Left ventricle myocardium inferior (tissue), 1 donor: ENCODE results near the gene SLX9. TPM values are rescaled to one million over a fixed set of nuclear protein-coding genes. Genes with fewer than 3 reads are reported as not detected.
"Not testable (repeated sequence)": the region's sequence is repeated elsewhere in the genome, so short reads cannot be mapped to it uniquely, and the experiment has no call there.

Experiments
- DNase-seq: peaks from one replicate; pipeline ENCODE4 v3.0.0-alpha.2; 2020
- H3K27ac ChIP-seq: fragments of 200-600 bp; replicated peaks from 2 replicates; pipeline ENCODE4 v1.8.0; 2021
- H3K27me3 ChIP-seq: fragments of 200-600 bp; 2 replicates; pipeline ENCODE4 v1.8.0; 2021; ENCODE audit warnings: low read depth
- H3K36me3 ChIP-seq: fragments of 200-600 bp; 2 replicates; pipeline ENCODE4 v1.8.0; 2021
- H3K4me1 ChIP-seq: fragments of 200-600 bp; 2 replicates; pipeline ENCODE4 v1.8.0; 2021
- H3K4me3 ChIP-seq: fragments of 200-600 bp; 2 replicates; pipeline ENCODE4 v1.8.0; 2021; ENCODE audit warnings: mild to moderate bottlenecking, moderate library complexity
- H3K9me3 ChIP-seq: fragments of 200-600 bp; replicated peaks from 2 replicates; pipeline ENCODE4 v1.8.0; 2021
- CTCF ChIP-seq: fragments of 200-600 bp; IDR thresholded peaks from 2 replicates; pipeline ENCODE4 v1.8.0; 2021; ENCODE audit warnings: antibody characterized with exemption, mild to moderate bottlenecking, borderline replicate concordance
- intact Hi-C: fragments of 100-400 bp; cut with micrococcal nuclease; formaldehyde crosslinking; loops from one replicate; pipeline ENCODE4 v1.11.0; 2022
- total RNA-seq: library from RNA; stranded (reverse); fragmentation: NEBNext Ultra II Directional; extraction: Animal tissue kit (Norgen Biotek cat#: 25700); gene quantifications from one replicate; pipeline ENCODE4 v1.2.1, GENCODE V29; 2021
- donor health status: DM: no; HTN: yes; CAD: no; lungs with severe emphysema.

The SLX9 gene
- total RNA-seq, 1 donor from 2014 or later = 70.7 TPM

GRCh38 chr21:45022348-45022675, 82.5 kb downstream of the SLX9 start:
- no peak for TF ChIP-seq CTCF
- Histone ChIP-seq H3K9me3 (peaks cover 20% of the 10 kb centered on the region), H3K27me3 (no peaks in the 10 kb centered on the region), H3K27ac (no peak overlapping the region), H3K4me3 (no peak overlapping the region), H3K36me3 (no peaks in the 10 kb centered on the region), H3K4me1 (peaks cover 32% of the 10 kb centered on the region)
- DNase-seq = no peak
- intact Hi-C loops = no loop called here

DNA sequence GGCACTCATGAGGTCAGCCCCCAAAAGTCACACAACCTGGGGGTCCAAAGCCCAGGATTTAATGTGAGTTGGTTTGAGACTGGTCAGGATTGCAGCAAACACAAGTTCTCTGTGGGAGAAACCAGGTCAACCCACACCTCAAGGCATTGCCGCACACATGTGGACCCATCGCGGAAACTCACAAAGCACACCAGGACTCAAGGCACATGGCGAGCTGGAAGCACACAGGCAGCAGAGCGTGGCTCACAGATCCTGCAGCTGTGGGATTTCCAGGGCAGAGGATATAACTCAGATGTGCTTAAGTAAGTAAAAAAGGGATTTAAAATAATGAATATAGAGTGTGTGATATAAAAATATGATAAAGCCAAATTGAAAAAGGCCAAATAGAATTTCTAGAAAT, 82.9 kb downstream of the SLX9 start:
- Histone ChIP-seq H3K27ac (no peak overlapping the region), H3K4me3 (no peak overlapping the region), H3K4me1 (peaks cover 32% of the 10 kb centered on the region), H3K9me3 (peaks cover 20% of the 10 kb centered on the region), H3K27me3 (no peaks in the 10 kb centered on the region), H3K36me3 (no peaks in the 10 kb centered on the region)
- no peak for TF ChIP-seq CTCF
- intact Hi-C loops = no loop called here
- DNase-seq = no peak

GRCh38 chr21:45024516-45024915, 84.7 kb downstream of the SLX9 start:
- H3K36me3 ChIP-seq, H3K27ac ChIP-seq, DNase-seq, H3K4me3 ChIP-seq, H3K27me3 ChIP-seq, intact Hi-C loops: not testable (repeated sequence)
- peaks cover 22% of the 10 kb centered on the region for H3K4me1 ChIP-seq
- H3K9me3 ChIP-seq = peaks cover 20% of the 10 kb centered on the region

DNA sequence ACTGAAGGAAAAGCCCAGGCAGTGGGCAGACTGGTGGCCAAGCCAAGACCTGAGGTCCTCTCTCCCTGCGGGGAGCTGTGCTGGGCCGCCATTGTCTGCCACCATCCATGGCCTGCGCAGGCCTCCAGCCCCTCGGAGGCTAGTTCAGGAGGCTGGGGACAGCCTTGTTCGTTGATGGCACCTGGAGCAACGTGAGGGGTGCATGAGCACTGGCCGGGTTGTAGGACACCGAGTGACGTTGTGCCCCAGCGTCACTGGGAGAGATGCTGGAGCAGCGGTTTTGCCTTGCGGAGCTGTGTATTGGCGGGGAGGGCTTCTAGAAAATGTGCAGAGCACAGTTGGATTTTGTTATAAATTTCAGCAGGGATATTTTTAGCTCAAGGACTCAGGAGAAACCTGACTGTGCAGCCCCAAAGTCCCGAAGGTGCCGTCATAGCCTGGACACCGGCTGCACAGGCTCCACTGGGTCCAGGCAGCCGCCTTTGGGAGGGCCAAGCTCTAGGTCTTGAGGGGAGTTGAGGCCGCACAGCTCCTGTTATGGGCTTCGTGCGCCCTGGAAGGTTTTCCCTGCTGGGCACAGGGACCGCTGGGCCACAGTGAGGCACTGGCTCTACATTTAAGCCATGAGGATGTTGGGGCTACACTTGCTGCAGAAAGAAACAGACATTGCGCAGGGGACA, 86.4 kb downstream of the SLX9 start:
- H3K9me3 ChIP-seq = peaks cover 20% of the 10 kb centered on the region
- intact Hi-C loops = no loop called here
- no peak for DNase-seq
- no peaks in the 10 kb centered on the region for H3K27me3 ChIP-seq
- H3K36me3 ChIP-seq = no peaks in the 10 kb centered on the region
- H3K4me3 ChIP-seq = no peak overlapping the region
- no peak for TF ChIP-seq CTCF
- H3K4me1 ChIP-seq = peaks cover 22% of the 10 kb centered on the region
- no peak overlapping the region for H3K27ac ChIP-seq

Other genes with a start within 250 kb of the SLX9 start
- not detected for gene KRTAP10-12, start 242.9 kb upstream of the SLX9 start, total RNA-seq
- gene TSPEAR, start 228.5 kb upstream of the SLX9 start, total RNA-seq = 3.3 TPM
- gene UBE2G2, start 138.2 kb upstream of the SLX9 start, total RNA-seq = 78.2 TPM
- gene SUMO3, start 122.0 kb upstream of the SLX9 start, total RNA-seq = 75.5 TPM
- 171 TPM for gene PTTG1IP, start 66.3 kb upstream of the SLX9 start, total RNA-seq
- 18.6 TPM for gene ITGB2, start 19.1 kb upstream of the SLX9 start, total RNA-seq
- gene ADARB1, start 134.6 kb downstream of the SLX9 start, total RNA-seq = 15.5 TPM